ENCODE results near the gene CDK8.

DNA sequence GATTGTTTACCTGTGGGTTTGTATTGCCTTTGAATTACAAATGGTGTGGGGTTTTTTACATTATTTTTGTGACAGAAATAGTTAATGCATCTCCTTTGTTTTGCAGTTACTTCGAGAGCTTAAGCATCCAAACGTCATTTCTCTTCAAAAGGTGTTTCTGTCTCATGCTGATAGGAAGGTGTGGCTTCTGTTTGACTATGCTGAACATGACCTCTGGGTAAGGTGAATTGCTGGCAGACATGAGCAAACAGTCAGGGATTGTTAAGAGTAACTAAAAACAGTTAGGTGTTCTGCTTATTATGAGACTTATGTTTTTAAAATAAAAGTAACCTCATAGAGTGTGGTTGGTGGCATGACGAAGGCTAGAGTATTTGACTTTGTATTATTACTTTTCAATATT, 95.0 kb downstream of the CDK8 start:
- TF ChIP-seq POLR2A (IDR thresholded peaks at IDR 0.05; ENCODE audit: low read depth, low read length) (no peak), SP1 (IDR thresholded peaks at IDR 0.05; ENCODE audit: low read depth, low read length) (no peak), ZBED1 (IDR thresholded peaks at IDR 0.05; ENCODE audit: borderline replicate concordance) (no peak), SIN3A (IDR thresholded peaks at IDR 0.05; ENCODE audit: low read depth, low read length) (no peak), NFYB (IDR thresholded peaks at IDR 0.05; ENCODE audit: insufficient read depth, low read depth, low read length) (no peak)
- TF ChIP-seq, protein P1, sequence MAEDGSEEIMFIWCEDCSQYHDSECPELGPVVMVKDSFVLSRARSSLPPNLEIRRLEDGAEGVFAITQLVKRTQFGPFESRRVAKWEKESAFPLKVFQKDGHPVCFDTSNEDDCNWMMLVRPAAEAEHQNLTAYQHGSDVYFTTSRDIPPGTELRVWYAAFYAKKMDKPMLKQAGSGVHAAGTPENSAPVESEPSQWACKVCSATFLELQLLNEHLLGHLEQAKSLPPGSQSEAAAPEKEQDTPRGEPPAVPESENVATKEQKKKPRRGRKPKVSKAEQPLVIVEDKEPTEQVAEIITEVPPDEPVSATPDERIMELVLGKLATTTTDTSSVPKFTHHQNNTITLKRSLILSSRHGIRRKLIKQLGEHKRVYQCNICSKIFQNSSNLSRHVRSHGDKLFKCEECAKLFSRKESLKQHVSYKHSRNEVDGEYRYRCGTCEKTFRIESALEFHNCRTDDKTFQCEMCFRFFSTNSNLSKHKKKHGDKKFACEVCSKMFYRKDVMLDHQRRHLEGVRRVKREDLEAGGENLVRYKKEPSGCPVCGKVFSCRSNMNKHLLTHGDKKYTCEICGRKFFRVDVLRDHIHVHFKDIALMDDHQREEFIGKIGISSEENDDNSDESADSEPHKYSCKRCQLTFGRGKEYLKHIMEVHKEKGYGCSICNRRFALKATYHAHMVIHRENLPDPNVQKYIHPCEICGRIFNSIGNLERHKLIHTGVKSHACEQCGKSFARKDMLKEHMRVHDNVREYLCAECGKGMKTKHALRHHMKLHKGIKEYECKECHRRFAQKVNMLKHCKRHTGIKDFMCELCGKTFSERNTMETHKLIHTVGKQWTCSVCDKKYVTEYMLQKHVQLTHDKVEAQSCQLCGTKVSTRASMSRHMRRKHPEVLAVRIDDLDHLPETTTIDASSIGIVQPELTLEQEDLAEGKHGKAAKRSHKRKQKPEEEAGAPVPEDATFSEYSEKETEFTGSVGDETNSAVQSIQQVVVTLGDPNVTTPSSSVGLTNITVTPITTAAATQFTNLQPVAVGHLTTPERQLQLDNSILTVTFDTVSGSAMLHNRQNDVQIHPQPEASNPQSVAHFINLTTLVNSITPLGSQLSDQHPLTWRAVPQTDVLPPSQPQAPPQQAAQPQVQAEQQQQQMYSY (CRISPR knock-in tag; IDR thresholded peaks at IDR 0.05) = no peak
- TF ChIP-seq, protein P2, sequence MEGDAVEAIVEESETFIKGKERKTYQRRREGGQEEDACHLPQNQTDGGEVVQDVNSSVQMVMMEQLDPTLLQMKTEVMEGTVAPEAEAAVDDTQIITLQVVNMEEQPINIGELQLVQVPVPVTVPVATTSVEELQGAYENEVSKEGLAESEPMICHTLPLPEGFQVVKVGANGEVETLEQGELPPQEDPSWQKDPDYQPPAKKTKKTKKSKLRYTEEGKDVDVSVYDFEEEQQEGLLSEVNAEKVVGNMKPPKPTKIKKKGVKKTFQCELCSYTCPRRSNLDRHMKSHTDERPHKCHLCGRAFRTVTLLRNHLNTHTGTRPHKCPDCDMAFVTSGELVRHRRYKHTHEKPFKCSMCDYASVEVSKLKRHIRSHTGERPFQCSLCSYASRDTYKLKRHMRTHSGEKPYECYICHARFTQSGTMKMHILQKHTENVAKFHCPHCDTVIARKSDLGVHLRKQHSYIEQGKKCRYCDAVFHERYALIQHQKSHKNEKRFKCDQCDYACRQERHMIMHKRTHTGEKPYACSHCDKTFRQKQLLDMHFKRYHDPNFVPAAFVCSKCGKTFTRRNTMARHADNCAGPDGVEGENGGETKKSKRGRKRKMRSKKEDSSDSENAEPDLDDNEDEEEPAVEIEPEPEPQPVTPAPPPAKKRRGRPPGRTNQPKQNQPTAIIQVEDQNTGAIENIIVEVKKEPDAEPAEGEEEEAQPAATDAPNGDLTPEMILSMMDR (IDR thresholded peaks at IDR 0.05 in 2 of 3, conservative IDR thresholded peaks at IDR 0.05 in 1 of 3; ENCODE audit: control insufficient read depth in 2 of 3, extremely low read depth in 1 of 3, insufficient read depth in 1 of 3, low read depth in 3 of 3, low read length in 3 of 3) = no peak

All from GM12878 (cell line).